HG03575 (cell line): ENCODE measurements around the gene ASCC2.
"Not testable (repeated sequence)": the region's sequence is repeated elsewhere in the genome, so short reads cannot be mapped to it uniquely, and the experiment has no call there.

Experiments
- ATAC-seq: cut with Tn5 transposase; IDR thresholded peaks from one replicate; pipeline ENCODE4 v1.9.1; 2021; ENCODE audit not compliant: unreplicated experiment, insufficient number of reproducible peaks, low FRiP score; ENCODE audit errors: extremely low read depth

The ASCC2 gene

GRCh38 chr22:29767171-29768051 lies 70.7 kb downstream of the ASCC2 start, which contains the start of gene UQCR10:
Gene UQCR10 (plus strand): TSS chr22:29767369. CDS start chr22:29767399, 30 bp downstream.
- ATAC-seq: no peak

GRCh38 chr22:29766632-29767170 lies 71.4 kb downstream of the ASCC2 start, which contains the start of gene ZMAT5:
Gene ZMAT5 (minus strand): TSS chr22:29767007. CDS start chr22:29748544, 18,463 bp downstream.
- ATAC-seq: no peak

GRCh38 chr22:29765905-29766631 lies 72.0 kb downstream of the ASCC2 start:
- no peak for ATAC-seq

GRCh38 chr22:29762263-29762662 lies 75.8 kb downstream of the ASCC2 start:
- ATAC-seq: no peak

- no peak for ATAC-seq
These were observed 79.1 kb downstream of the ASCC2 start for GRCh38 chr22:29758959-29759358.

GRCh38 chr22:29758068-29758622 lies 79.9 kb downstream of the ASCC2 start:
- no peak for ATAC-seq

- no peak for ATAC-seq
These were observed 81.0 kb downstream of the ASCC2 start for GRCh38 chr22:29757096-29757495.

- ATAC-seq: no peak
These were observed 81.7 kb downstream of the ASCC2 start for GRCh38 chr22:29756341-29756740.

- ATAC-seq: no peak
These were observed 82.2 kb downstream of the ASCC2 start for GRCh38 chr22:29755889-29756288.

- ATAC-seq: not testable (repeated sequence)
These were observed 83.2 kb downstream of the ASCC2 start for GRCh38 chr22:29754658-29755395.

GRCh38 chr22:29753808-29754657 lies 84.0 kb downstream of the ASCC2 start:
- no peak for ATAC-seq

GRCh38 chr22:29751669-29752068 lies 86.4 kb downstream of the ASCC2 start:
- no peak for ATAC-seq

GRCh38 chr22:29750559-29751538 lies 87.2 kb downstream of the ASCC2 start:
- no peak for ATAC-seq

- ATAC-seq: no peak
These were observed 88.0 kb downstream of the ASCC2 start for GRCh38 chr22:29750029-29750428.

- ATAC-seq: no peak
These were observed 89.7 kb downstream of the ASCC2 start for GRCh38 chr22:29748248-29748893.

- no peak for ATAC-seq
These were observed 90.2 kb downstream of the ASCC2 start for GRCh38 chr22:29747832-29748231.
